Measurements from ENCODE around the gene NTNG1. TPM values are rescaled to one million over a fixed set of nuclear protein-coding genes. Genes with fewer than 3 reads are reported as not detected.

Gene NTNG1
- total RNA-seq, 5 donors from 2014 or later (not counting 1 experiment from before 2014, with no cell fraction given) = 0.13 TPM; not detected in 4

- Mint-ChIP-seq H3K27ac (no peak overlapping the region), H3K27me3 (no peaks in the 10 kb centered on the region), H3K4me1 (no peaks in the 10 kb centered on the region), H3K36me3 (no peaks in the 10 kb centered on the region), H3K9me3 (peaks cover 0 to 5% (median 0%) of the 10 kb centered on the region in 3 donors), H3K4me3 (no peak overlapping the region)
- Histone ChIP-seq H3K27me3 (replicated peaks in 1 of 2; ENCODE audit: control insufficient read depth in 2 of 2, extremely low read depth in 1 of 2, insufficient read depth in 2 of 2, low read length in 1 of 2) (no peaks in the 10 kb centered on the region), H3K27ac (ENCODE audit: low read length) (no peak overlapping the region), H3K4me1 (ENCODE audit: control insufficient read depth in 1 of 2, extremely low read depth in 1 of 2, insufficient read depth in 2 of 2, low read length in 2 of 2) (no peaks in the 10 kb centered on the region), H3K4me3 (ENCODE audit: control insufficient read depth in 1 of 2, extremely low read depth in 1 of 2, low read length in 1 of 2) (no peak overlapping the region), H3K9me3 (no peaks in the 10 kb centered on the region), H3K36me3 (ENCODE audit: control insufficient read depth in 2 of 2, extremely low read depth in 1 of 2, insufficient read depth in 1 of 2, low read length in 1 of 2) (no peaks in the 10 kb centered on the region)
- ChIA-PET CTCF (no interaction called here), POLR2A (no interaction called here)
- no peak for ATAC-seq (replicated peaks in 1 of 4)
- DNase-seq = no peak
- WGBS (ENCODE audit: insufficient coverage) = no CpG with 5 or more reads among the region's 3 CpGs
These were observed 198.9 kb downstream of the NTNG1 start for GRCh38 chr1:107339775-107340174.

GRCh38 chr1:107342316-107342715 lies 201.5 kb downstream of the NTNG1 start:
- Mint-ChIP-seq H3K36me3 (no peaks in the 10 kb centered on the region), H3K27me3 (peaks cover under 1 to 3% of the 10 kb centered on the region in 2 donors), H3K4me1 (no peaks in the 10 kb centered on the region), H3K4me3 (no peak overlapping the region), H3K27ac (no peak overlapping the region), H3K9me3 (peaks cover 0 to 5% (median 0%) of the 10 kb centered on the region in 3 donors)
- DNase-seq (no peak), ATAC-seq (replicated peaks in 1 of 4) (no peak)
- Histone ChIP-seq H3K4me1 (ENCODE audit: control insufficient read depth in 1 of 2, extremely low read depth in 1 of 2, insufficient read depth in 2 of 2, low read length in 2 of 2) (no peaks in the 10 kb centered on the region), H3K9me3 (no peaks in the 10 kb centered on the region), H3K27me3 (replicated peaks in 1 of 2; ENCODE audit: control insufficient read depth in 2 of 2, extremely low read depth in 1 of 2, insufficient read depth in 2 of 2, low read length in 1 of 2) (no peaks in the 10 kb centered on the region), H3K36me3 (ENCODE audit: control insufficient read depth in 2 of 2, extremely low read depth in 1 of 2, insufficient read depth in 1 of 2, low read length in 1 of 2) (no peaks in the 10 kb centered on the region), H3K4me3 (ENCODE audit: control insufficient read depth in 1 of 2, extremely low read depth in 1 of 2, low read length in 1 of 2) (no peak overlapping the region), H3K27ac (ENCODE audit: low read length) (no peak overlapping the region)
- ChIA-PET CTCF (no interaction called here), POLR2A (no interaction called here)

DNA sequence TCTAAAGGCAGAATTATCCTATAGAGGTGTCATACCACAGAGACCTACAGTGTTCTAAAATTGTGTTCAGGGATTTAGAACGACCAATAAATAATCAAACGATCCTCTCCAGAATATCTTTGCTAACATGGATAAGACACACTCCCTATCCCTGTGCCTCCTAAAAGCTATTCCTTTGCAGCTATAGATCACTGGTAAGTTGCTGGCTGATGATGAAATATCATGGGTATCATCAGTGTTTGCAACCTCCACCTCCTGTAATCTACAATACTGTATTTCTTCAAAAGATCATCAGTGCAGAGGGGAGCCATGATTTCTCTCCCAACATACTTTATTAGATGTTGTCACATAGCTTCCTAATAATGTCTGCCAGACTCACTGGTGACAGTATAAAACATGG lies 201.9 kb downstream of the NTNG1 start:
- Mint-ChIP-seq H3K27me3 (peaks cover 3% of the 10 kb centered on the region in 2 donors), H3K27ac (no peak overlapping the region), H3K4me1 (no peaks in the 10 kb centered on the region), H3K9me3 (peaks cover 0 to 5% (median 0%) of the 10 kb centered on the region in 3 donors), H3K4me3 (no peak overlapping the region), H3K36me3 (no peaks in the 10 kb centered on the region)
- WGBS (ENCODE audit: insufficient coverage) = no CpG with 5 or more reads among the region's 2 CpGs
- Histone ChIP-seq H3K36me3 (ENCODE audit: control insufficient read depth in 2 of 2, extremely low read depth in 1 of 2, insufficient read depth in 1 of 2, low read length in 1 of 2) (no peaks in the 10 kb centered on the region), H3K4me3 (ENCODE audit: control insufficient read depth in 1 of 2, extremely low read depth in 1 of 2, low read length in 1 of 2) (no peak overlapping the region), H3K27me3 (replicated peaks in 1 of 2; ENCODE audit: control insufficient read depth in 2 of 2, extremely low read depth in 1 of 2, insufficient read depth in 2 of 2, low read length in 1 of 2) (no peaks in the 10 kb centered on the region), H3K4me1 (ENCODE audit: control insufficient read depth in 1 of 2, extremely low read depth in 1 of 2, insufficient read depth in 2 of 2, low read length in 2 of 2) (no peaks in the 10 kb centered on the region), H3K27ac (ENCODE audit: low read length) (no peak overlapping the region), H3K9me3 (no peaks in the 10 kb centered on the region)
- ChIA-PET POLR2A (no interaction called here), CTCF (no interaction called here)
- DNase-seq = no peak
- no peak for ATAC-seq (replicated peaks in 1 of 4)

- H3K4me3 ChIP-seq (ENCODE audit: control insufficient read depth in 1 of 2, extremely low read depth in 1 of 2, low read length in 1 of 2) = no peak overlapping the region
- H3K27me3 Mint-ChIP-seq = peaks cover 3% of the 10 kb centered on the region in 2 donors
- H3K4me3 Mint-ChIP-seq = no peak overlapping the region
- ChIA-PET CTCF (no interaction called here), POLR2A (no interaction called here)
- H3K9me3 Mint-ChIP-seq = peaks cover 0 to 5% (median 0%) of the 10 kb centered on the region in 3 donors
- no peaks in the 10 kb centered on the region for H3K27me3 ChIP-seq (replicated peaks in 1 of 2; ENCODE audit: control insufficient read depth in 2 of 2, extremely low read depth in 1 of 2, insufficient read depth in 2 of 2, low read length in 1 of 2)
- no peak overlapping the region for H3K27ac Mint-ChIP-seq
- no peaks in the 10 kb centered on the region for H3K4me1 ChIP-seq (ENCODE audit: control insufficient read depth in 1 of 2, extremely low read depth in 1 of 2, insufficient read depth in 2 of 2, low read length in 2 of 2)
- ATAC-seq (replicated peaks in 1 of 4) (no peak), DNase-seq (no peak)
- no peak overlapping the region for H3K27ac ChIP-seq (ENCODE audit: low read length)
- no peaks in the 10 kb centered on the region for H3K36me3 ChIP-seq (ENCODE audit: control insufficient read depth in 2 of 2, extremely low read depth in 1 of 2, insufficient read depth in 1 of 2, low read length in 1 of 2)
- H3K9me3 ChIP-seq = no peaks in the 10 kb centered on the region
- H3K36me3 Mint-ChIP-seq = no peaks in the 10 kb centered on the region
- H3K4me1 Mint-ChIP-seq = no peaks in the 10 kb centered on the region
- WGBS (ENCODE audit: insufficient coverage) = 75% methylated on average over 2 of the region's 5 CpGs
These were observed 202.8 kb downstream of the NTNG1 start for GRCh38 chr1:107343601-107344000.

- WGBS (ENCODE audit: insufficient coverage) = no CpG with 5 or more reads among the region's 1 CpG
- no peak for ATAC-seq (replicated peaks in 1 of 4)
- DNase-seq = no peak
- Mint-ChIP-seq H3K9me3 (peaks cover 0 to 5% (median 0%) of the 10 kb centered on the region in 3 donors), H3K4me1 (no peaks in the 10 kb centered on the region), H3K4me3 (no peak overlapping the region), H3K27me3 (peaks cover 3% of the 10 kb centered on the region in 2 donors), H3K27ac (no peak overlapping the region), H3K36me3 (no peaks in the 10 kb centered on the region)
- Histone ChIP-seq H3K27me3 (replicated peaks in 1 of 2; ENCODE audit: control insufficient read depth in 2 of 2, extremely low read depth in 1 of 2, insufficient read depth in 2 of 2, low read length in 1 of 2) (no peaks in the 10 kb centered on the region), H3K27ac (ENCODE audit: low read length) (no peak overlapping the region), H3K4me3 (ENCODE audit: control insufficient read depth in 1 of 2, extremely low read depth in 1 of 2, low read length in 1 of 2) (no peak overlapping the region), H3K4me1 (ENCODE audit: control insufficient read depth in 1 of 2, extremely low read depth in 1 of 2, insufficient read depth in 2 of 2, low read length in 2 of 2) (no peaks in the 10 kb centered on the region), H3K36me3 (ENCODE audit: control insufficient read depth in 2 of 2, extremely low read depth in 1 of 2, insufficient read depth in 1 of 2, low read length in 1 of 2) (no peaks in the 10 kb centered on the region), H3K9me3 (no peaks in the 10 kb centered on the region)
- CTCF ChIA-PET = no interaction called here
- POLR2A ChIA-PET = no interaction called here
These were observed 203.5 kb downstream of the NTNG1 start for GRCh38 chr1:107344268-107344760.

DNA sequence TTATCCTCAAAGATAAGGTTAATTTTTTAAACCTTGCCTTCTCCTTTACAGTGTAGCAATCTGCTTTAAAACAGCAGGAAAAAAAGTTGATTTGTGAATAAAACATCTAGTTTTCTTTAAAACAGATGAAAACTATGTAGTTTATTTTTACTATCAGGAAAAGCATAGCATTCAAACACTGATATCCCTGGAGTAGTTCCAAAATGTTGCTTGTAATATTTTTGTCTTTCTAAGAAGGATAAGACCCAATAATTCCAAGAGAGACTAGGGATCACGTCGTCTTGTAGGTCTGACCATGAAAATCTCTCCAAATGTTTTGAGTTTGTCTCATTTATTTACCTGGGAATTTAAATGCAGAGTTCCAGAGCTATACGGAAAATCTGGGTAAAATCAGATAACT lies 204.0 kb downstream of the NTNG1 start:
- no peaks in the 10 kb centered on the region for H3K4me1 Mint-ChIP-seq
- H3K27ac Mint-ChIP-seq = no peak overlapping the region
- H3K36me3 Mint-ChIP-seq = no peaks in the 10 kb centered on the region
- peaks cover 3% of the 10 kb centered on the region in 2 donors for H3K27me3 Mint-ChIP-seq
- Histone ChIP-seq H3K27me3 (replicated peaks in 1 of 2; ENCODE audit: control insufficient read depth in 2 of 2, extremely low read depth in 1 of 2, insufficient read depth in 2 of 2, low read length in 1 of 2) (no peaks in the 10 kb centered on the region), H3K4me1 (ENCODE audit: control insufficient read depth in 1 of 2, extremely low read depth in 1 of 2, insufficient read depth in 2 of 2, low read length in 2 of 2) (no peaks in the 10 kb centered on the region), H3K4me3 (ENCODE audit: control insufficient read depth in 1 of 2, extremely low read depth in 1 of 2, low read length in 1 of 2) (no peak overlapping the region), H3K9me3 (no peaks in the 10 kb centered on the region), H3K27ac (ENCODE audit: low read length) (no peak overlapping the region), H3K36me3 (ENCODE audit: control insufficient read depth in 2 of 2, extremely low read depth in 1 of 2, insufficient read depth in 1 of 2, low read length in 1 of 2) (no peaks in the 10 kb centered on the region)
- ATAC-seq (replicated peaks in 1 of 4) (no peak), DNase-seq (no peak)
- no peak overlapping the region for H3K4me3 Mint-ChIP-seq
- CTCF ChIA-PET = no interaction called here
- WGBS (ENCODE audit: insufficient coverage) = 60% methylated on average over 2 of the region's 3 CpGs
- H3K9me3 Mint-ChIP-seq = peaks cover 0 to 5% (median 0%) of the 10 kb centered on the region in 3 donors
- POLR2A ChIA-PET = no interaction called here

GRCh38 chr1:107352850-107353249 lies 212.0 kb downstream of the NTNG1 start:
- Histone ChIP-seq H3K4me3 (ENCODE audit: control insufficient read depth in 1 of 2, extremely low read depth in 1 of 2, low read length in 1 of 2) (no peak overlapping the region), H3K9me3 (no peaks in the 10 kb centered on the region), H3K4me1 (ENCODE audit: control insufficient read depth in 1 of 2, extremely low read depth in 1 of 2, insufficient read depth in 2 of 2, low read length in 2 of 2) (no peaks in the 10 kb centered on the region), H3K27ac (ENCODE audit: low read length) (no peak overlapping the region), H3K27me3 (replicated peaks in 1 of 2; ENCODE audit: control insufficient read depth in 2 of 2, extremely low read depth in 1 of 2, insufficient read depth in 2 of 2, low read length in 1 of 2) (no peaks in the 10 kb centered on the region), H3K36me3 (ENCODE audit: control insufficient read depth in 2 of 2, extremely low read depth in 1 of 2, insufficient read depth in 1 of 2, low read length in 1 of 2) (no peaks in the 10 kb centered on the region)
- no peak overlapping the region for H3K27ac Mint-ChIP-seq
- ChIA-PET CTCF (no interaction called here), POLR2A (no interaction called here)
- no peaks in the 10 kb centered on the region for H3K36me3 Mint-ChIP-seq
- H3K4me3 Mint-ChIP-seq = no peak overlapping the region
- no peaks in the 10 kb centered on the region for H3K4me1 Mint-ChIP-seq
- no peaks in the 10 kb centered on the region for H3K9me3 Mint-ChIP-seq
- ATAC-seq (replicated peaks in 1 of 4) (no peak), DNase-seq (no peak)
- H3K27me3 Mint-ChIP-seq = no peaks in the 10 kb centered on the region
